ENCODE data around the gene NDUFAF2.
A peak's percentile ranks its signal among the peaks of the same experiment; 100 is the strongest.

The NDUFAF2 gene

GRCh38 chr5:61123145-61123544 lies 178.1 kb downstream of the NDUFAF2 start:
- no peak for DNase-seq (ENCODE audit: low read depth)

- DNase-seq (ENCODE audit: low read depth) = no peak
Measured at GRCh38 chr5:61130289-61130688, 185.3 kb downstream of the NDUFAF2 start.

- no peak for DNase-seq (ENCODE audit: low read depth)
Measured at GRCh38 chr5:61132559-61132958, 187.6 kb downstream of the NDUFAF2 start.

DNA sequence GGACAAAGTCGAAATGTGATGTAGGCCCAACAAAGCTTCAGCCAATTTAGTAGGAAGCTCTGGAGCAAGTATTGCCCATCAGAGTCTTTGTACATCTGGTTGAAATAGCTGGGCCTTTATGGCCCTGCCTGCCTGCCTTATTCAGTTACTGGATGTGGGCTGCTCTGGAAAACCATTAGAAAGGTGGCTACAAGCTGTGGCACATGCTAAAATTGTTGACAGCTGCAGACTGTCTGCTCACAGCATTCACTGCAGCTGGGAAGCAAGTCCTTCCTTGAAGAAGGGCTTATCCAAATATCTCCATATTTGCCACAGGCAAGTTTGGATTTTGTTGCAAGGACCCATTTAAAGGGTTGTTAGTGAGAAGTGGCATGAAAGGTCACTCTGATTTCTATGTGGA lies 192.8 kb downstream of the NDUFAF2 start:
- no peak for DNase-seq (ENCODE audit: low read depth)

DNA sequence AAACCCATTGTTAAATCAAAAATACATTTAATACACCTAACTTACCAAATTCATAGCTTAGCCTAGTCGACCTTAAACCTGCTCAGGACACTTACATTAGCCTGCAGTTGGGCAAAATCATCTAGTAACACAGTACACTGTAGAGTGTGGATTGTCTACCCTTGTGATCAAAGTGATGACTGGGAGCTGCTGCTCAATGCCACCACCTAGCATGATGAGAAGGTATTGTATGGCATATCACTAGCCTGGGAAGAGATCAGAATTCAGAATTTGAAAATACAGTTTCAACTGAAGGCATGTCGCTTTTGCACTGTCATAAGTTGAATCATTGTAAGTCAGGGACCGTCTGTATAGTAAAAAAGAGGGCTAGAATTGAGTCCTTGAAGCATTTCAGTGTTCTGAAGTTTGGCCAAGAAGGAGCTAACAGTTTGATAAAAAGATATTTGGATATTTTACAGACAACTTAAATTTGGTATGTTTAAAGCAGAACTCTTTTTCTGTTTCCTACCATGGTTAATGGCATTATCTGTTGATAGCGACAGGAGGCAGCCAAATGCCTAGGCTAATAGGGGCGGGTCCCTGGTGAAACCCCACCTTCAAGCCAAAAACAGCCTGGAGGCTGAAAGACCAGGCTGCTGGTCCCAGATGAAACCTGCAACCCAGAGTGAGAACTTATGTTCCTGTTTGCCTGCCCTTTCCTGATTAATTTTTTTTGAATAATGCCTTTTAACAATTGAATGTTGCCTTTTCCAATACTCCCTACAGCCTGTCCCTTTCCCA lies 194.3 kb downstream of the NDUFAF2 start:
- no peak for DNase-seq (ENCODE audit: low read depth)

DNA sequence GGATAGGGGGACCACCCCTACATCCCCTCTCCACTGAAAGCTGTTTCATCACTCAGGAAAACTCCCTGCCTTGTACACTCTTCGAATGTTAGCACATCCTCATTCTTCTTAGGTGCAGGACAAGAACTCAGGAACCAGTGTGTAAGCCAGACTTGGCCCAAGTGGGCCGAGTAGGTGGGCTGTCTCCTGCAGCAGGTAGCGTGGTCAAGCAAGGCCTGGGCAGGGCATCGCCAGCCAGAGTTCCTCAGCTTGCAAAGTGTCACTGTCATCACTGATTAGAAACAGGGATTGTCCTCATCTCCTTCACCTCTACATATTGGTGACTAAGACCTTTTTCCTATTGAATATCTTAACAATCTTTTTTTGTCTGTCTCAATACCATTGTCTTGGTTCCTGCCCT lies 194.9 kb downstream of the NDUFAF2 start:
- no peak for DNase-seq (ENCODE audit: low read depth)

- DNase-seq (ENCODE audit: low read depth) = no peak
Measured at GRCh38 chr5:61141801-61142200, 196.8 kb downstream of the NDUFAF2 start.

- no peak for DNase-seq (ENCODE audit: low read depth)
Measured at GRCh38 chr5:61142391-61142790, 197.4 kb downstream of the NDUFAF2 start.

DNA sequence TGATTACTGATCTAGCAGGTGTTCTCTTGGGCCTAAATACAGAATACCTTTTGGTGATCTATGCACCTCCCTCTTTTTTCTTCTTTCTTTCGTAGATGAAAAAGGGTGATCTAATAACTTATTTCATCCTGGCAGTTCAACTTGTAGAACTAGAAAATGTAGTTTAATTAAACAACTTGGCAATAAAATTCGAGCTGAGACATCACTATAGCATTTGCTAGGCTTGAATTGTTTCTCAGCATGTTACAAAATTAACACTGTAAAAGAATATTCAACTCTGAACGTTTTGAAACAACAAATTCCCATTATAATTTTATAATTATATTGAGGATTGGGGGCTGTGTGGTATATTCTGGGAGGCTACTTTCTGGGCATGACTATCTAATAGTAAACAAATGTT lies 197.8 kb downstream of the NDUFAF2 start:
- DNase-seq (ENCODE audit: low read depth) = no peak

- DNase-seq (ENCODE audit: low read depth) = no peak
Measured at GRCh38 chr5:61148515-61148914, 203.5 kb downstream of the NDUFAF2 start.

- DNase-seq (ENCODE audit: low read depth) = no peak
Measured at GRCh38 chr5:61151893-61152292, 206.9 kb downstream of the NDUFAF2 start.

DNA sequence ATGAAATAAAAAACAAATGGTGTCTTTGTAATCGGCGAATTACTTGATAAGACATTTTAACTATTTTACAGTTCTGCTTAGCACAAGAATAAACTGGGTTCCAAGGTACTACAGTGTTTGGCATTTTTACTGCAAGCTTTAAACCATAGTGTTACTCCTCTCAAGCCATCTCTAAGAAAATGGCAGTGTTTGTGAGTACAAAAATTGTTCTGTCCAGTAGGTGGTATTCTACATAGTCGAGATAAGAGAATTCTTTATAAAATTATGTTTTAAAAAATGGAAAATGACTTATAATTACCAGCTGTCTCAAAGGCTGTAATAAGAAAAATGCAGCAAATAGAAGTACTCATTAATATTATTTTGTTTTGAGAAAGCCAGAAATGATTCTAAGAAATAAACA lies 214.1 kb downstream of the NDUFAF2 start:
- DNase-seq (ENCODE audit: low read depth) = no peak

DNA sequence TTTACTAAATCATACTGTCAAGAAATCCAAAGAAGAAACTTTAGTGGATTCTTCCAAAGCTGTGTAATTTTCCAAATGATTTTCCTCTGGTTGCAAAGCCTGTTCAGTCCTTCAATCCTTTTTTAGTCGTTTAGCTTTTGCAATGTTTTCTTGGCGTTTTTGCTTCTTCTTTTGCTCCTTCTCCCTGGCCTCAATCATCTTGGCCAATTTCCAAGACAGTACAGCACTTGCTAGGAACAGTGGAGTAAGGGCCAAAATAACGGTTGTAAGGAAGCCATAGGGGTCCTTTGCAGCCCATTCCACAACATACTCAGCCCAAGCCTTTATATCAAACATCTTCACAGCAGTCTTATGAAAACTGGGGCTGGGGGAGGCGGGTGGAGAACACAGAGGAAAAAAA lies 214.8 kb downstream of the NDUFAF2 start:
- no peak for DNase-seq (ENCODE audit: low read depth)

DNA sequence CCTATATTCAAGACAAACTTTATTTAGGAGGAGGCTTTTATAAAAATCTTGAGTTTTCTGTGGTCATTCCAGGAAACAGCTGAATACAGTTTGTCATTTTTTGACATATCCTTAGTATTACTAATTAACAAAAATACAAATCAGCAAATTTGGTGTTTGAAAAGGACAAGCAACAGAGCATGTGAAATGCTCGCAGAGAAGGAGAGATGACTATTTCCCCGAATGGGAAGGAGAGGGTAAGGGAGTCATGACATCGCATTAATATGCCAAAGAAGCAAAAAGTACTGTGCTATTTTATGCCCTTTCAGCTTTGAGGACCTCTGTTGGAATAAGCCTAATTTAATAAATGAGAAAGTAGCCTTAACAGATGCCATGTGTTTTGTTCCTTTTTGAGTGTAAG lies 215.5 kb downstream of the NDUFAF2 start:
- no peak for DNase-seq (ENCODE audit: low read depth)

GRCh38 chr5:61162010-61162831 lies 217.2 kb downstream of the NDUFAF2 start, which contains the start of gene SMIM15:
Gene SMIM15, minus strand, starts transcription at chr5:61162468. Its CDS starts 2,297 bp downstream, at chr5:61160171.
- peak; percentile 73 for DNase-seq (ENCODE audit: low read depth)

DNA sequence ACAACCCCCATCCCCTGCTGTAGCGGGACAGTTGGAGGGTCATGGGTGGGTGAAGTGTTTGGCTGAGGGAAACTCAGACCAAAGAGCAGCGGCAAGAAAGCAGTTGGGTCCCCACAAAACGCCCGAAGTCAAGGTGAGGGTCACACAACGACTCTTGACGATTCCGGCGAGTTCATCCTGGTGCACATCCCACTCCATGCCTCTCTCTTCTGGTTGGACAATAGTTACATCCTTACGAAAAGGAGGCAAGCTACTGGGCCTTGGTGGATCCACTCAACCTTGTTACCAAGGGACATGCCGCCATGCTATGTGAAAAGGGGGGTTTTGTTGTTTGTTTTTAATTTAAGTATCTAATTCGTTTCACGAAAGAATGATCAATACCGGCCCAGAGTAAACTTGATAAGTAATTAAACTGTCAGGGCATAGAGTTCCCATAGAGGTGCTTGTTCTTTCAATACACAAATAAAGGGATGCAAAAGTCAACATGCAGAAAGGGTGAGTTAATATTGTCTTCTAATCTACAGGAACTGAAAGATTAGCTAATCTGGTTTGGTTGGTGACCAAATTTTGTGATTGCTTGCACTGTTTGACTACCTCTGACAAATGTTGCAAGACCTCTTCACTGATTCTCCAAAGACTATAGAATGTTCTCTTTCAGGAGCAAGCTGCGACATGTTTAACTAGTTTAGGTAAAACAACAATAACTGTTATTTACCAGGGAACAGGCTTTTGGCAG lies 218.0 kb downstream of the NDUFAF2 start:
- no peak for DNase-seq (ENCODE audit: low read depth)

GRCh38 chr5:61163905-61164304 lies 218.9 kb downstream of the NDUFAF2 start:
- no peak for DNase-seq (ENCODE audit: low read depth)

- no peak for DNase-seq (ENCODE audit: low read depth)
Measured at GRCh38 chr5:61167382-61167781, 222.4 kb downstream of the NDUFAF2 start.

DNA sequence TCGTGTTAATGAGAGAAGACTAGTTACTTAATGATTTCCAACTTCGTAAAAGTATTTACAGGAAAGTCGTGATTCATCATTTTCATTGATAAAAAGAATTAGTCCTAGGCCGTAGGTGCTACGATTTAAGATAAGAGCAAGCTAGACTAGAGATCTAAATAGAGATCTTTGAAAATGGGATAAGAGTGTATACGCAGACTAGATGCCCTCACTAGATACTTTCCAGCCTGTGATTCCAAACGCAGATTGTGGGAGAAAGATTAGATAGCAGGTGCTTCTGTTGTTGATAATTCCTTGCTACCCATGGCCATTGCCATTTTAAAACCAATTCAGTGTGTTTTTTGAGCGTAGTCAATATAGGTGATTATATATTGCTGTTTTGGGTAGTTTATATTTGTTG lies 223.9 kb downstream of the NDUFAF2 start:
- no peak for DNase-seq (ENCODE audit: low read depth)

- DNase-seq (ENCODE audit: low read depth) = no peak
Measured at GRCh38 chr5:61171479-61171878, 226.5 kb downstream of the NDUFAF2 start.

DNA sequence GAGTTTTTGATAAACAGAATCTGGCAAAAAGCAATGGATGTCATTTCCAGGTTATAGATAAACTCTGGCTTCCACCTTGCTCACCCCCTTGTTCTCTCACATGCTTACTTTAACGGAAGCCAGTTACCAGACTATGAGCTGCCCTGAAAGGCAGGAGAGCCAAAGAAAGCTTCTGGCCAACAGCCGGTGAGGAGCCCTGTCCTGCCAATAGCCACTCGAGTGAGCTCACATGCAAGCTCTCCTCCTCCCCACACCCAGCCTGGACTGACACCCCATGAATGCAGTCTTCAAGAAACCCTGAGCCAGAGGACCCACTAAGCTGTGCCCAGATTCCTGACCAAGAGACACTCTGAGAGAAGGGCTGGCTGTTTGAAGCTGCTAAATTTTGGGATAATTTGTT lies 231.6 kb downstream of the NDUFAF2 start:
- DNase-seq (ENCODE audit: low read depth) = no peak

GRCh38 chr5:61177070-61177469 lies 232.1 kb downstream of the NDUFAF2 start:
- DNase-seq (ENCODE audit: low read depth) = no peak

DNA sequence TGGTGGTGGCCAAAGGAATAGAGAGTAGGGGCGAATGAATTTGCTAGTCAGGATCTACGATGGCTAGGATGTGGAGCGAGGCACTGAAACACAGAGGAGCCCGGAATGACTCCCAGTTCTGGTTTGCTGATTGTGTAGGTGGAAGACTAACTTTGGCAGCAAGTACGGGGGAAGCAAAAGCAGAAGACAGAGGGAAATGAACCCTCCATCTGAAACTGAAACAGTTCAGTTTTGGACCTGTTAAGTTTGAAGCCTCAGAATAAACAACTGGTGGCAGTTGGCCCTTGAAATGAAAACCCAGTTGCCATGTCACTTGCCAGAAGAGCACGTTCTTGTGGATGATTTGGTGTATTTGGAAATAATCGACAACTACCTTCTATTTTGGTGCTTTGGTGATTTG lies 232.7 kb downstream of the NDUFAF2 start:
- DNase-seq (ENCODE audit: low read depth) = no peak
